GM19468 (cell line): ENCODE data around the gene RANBP17.

ENCODE experiments used
- ATAC-seq: cut with Tn5 transposase; IDR thresholded peaks from one replicate; pipeline ENCODE4 v1.9.1; 2021; ENCODE audit warnings: mild to moderate bottlenecking, moderate library complexity, moderate number of reproducible peaks; ENCODE audit not compliant: unreplicated experiment; ENCODE audit errors: extremely low read depth

The RANBP17 gene

DNA sequence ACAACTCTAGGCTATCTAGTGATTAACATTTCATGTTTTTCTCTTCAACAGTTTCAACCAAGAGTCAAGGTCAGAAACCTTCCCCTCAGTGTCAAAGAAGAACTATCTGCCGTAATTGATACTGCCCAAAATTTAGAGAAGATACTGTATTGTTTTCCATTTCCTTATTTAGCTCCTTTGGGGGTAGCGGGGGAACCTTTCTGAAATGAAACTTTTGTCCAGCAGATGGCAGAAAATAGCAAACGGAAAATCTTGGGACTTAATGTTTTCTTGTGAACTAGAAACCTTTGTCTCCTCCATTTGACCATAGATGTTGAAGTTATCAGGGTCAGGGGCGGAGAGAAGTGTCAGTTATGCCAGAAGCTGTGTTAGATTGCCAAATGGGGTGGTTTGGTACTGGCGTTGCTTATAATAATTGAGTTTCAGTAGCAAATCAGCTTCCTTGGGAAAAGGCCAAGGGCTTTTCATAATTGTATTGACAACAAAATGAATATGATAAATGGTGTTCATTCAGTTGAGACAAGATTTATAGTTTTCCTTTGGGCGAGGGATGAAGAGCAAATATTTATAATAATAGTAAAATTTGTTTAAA is 345.5 kb downstream of the RANBP17 start:
- no peak for ATAC-seq

DNA sequence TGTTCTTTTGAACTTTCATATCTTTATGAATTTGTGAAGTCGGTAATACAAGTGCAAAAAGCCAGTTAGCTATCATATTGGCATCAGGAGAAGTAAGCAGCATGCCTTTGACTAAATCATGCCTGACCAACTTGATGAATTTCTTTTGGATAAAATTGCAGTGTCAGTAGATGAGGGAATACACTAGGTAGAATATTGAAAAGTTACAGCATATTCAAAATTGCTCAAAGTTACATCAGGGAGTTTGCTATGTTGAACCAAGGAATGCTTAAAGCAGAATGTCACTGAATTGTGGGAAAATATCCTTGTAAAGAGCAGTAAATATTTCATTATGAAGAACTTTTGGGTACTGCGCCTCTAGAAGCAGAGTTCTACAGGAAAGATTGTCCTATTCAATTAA is 360.1 kb downstream of the RANBP17 start:
- ATAC-seq, result no peak

DNA sequence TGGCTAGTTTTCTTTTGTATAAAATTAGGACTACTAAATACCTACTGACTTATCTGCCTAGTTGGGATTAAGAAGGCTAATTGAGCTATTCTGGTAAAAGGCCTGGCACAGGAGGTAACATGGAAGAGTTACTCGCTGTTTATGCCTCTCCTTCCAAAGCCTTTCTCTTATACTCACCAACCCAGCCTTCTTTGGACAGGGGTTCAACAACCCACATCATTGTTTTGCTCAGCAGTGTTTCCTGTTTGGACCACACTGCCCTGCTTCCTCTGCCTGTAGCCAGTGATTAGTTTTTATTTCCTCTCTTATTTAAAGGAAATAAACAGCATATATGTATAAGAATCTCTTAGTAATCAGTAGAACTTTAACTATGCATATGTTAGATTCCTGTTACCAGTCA is 362.1 kb downstream of the RANBP17 start:
- ATAC-seq, result no peak

DNA sequence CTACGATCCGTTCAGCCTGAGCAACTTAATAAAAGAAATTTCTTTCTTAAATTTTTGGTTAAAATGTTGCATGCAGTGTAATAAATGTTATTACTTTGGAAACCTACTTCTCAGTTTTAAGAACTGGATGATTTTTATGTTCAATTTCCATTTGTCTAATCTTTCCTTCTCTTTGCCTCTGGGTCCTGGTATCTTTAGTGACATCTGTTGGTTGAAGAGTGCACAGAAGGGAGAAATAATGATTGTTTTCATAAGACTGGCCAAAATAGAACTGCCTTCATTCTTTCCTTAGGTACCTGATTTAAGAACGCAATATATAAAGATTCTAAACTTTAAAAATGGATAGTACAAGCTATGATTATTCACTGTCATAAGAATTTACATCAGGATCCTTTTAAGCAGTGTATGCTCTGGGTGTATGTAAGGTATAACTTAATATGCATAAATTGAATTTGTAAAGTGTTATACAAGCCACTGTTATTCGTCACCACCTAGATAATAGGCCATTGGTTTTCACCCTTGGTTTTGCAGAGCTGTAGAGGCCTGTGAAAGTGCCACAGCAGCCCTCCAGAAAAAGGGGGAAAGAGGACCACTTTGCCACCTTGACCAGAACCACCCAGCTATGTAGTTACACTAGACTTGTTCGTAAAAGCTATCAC is 364.4 kb downstream of the RANBP17 start:
- ATAC-seq, result no peak

DNA sequence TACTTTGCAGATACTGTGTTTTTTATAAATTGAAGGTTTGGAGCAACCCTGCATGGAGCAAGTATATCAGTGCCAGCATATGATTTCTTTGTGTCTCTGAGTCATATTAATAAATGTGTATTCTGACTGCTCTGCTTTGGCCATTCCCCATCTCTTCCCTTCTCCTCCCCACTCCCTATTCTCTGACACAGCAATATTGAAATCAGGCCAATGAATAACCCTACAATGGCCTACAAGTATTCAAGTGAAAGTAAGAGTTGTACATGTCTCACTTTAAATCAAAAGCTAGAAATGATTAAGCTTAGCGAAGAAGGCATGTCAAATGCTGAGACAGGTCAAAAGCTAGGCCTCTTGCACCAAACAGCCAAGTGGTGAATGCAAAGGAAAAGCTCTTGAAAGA is 365.0 kb downstream of the RANBP17 start:
- no peak for ATAC-seq

DNA sequence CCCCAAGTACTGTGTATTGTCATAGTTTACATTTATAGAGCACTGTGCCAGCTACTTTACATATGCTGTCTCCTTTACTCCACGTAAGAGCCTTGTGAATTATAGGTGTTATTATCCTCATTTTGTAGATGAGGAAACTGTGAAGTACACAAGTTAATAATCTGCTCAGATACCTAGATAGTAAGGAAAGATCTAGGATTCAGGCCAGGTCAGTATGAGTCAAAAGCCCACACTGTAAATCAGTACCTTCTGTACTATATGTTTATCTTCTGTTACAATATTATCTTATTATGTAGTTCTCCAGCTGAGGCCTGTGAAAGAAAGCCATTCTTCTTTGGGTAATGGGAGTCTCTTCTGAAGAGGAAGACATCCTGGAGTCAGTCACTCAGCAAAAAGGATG is 374.8 kb downstream of the RANBP17 start:
- ATAC-seq, result no peak

DNA sequence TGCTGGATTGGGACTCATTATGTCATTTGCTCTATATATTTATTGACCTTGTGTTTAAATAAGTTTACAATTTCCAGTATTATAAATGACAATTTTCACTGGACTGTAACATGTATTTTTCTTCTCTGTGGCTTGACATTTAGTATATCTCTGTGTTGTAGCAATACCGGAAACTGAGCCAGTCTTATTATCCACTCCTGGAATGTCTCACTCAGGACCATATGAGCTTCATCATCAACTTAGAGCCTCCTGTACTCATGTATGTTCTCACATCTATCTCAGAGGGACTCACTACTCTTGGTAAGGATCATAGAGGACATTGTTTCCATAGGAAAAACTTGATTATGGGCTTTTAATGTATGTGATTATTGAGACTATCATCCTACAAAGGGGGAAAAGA is 380.7 kb downstream of the RANBP17 start:
- ATAC-seq, result no peak

DNA sequence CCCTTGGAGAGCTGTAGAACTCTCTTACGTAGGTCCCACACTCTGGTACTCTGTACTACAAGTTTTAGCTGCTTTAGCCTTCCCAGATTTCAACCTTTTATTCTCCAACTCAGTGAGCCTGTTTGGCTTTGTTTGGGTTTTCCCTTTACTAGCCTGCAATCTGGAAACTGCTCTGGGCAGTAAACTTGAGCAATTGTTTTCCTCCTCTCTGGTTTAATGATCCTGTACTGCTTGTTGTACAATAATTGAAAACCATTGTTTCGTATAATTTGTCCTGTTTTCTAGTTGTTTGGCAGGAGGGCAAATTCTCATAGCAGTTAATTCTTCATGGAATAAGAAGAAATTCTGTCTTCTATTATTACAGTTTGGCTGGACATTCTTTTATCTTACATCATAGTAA is 384.4 kb downstream of the RANBP17 start:
- ATAC-seq, result no peak

DNA sequence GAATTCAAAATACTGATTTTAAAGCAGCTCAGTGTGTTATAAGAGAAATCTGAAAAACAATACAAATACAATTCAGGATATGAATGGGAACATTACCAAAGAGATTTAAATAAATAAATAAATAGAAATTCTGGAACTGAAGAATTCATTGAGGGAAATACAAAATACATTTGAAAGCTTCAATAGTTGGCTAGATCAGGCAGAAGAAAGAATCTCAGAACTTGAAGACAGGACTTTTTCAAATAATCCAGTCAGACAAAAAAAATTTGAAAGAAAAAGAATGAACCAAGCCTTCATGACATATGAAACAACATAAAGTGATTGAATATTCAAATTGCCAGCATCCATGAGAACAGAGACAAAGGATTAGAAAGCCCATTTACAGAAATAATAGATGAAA is 387.6 kb downstream of the RANBP17 start:
- no peak for ATAC-seq

DNA sequence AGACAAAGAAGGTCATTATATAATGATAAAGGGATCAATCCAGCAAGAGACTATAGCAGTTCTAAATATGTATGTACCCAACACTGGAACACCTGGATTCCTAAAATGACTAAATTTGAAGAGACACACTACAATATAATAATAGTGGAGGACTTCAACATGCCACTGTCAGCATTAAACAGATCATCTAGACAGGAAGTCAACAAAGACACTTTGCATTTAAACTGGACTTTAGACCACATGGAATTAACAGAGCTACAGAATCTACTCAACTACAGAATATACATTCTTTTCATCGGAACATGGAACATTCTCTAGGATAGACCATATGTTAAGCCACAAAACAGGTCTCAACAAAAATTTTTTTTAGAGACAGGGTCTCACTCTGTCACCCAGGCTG is 388.9 kb downstream of the RANBP17 start:
- no peak for ATAC-seq

DNA sequence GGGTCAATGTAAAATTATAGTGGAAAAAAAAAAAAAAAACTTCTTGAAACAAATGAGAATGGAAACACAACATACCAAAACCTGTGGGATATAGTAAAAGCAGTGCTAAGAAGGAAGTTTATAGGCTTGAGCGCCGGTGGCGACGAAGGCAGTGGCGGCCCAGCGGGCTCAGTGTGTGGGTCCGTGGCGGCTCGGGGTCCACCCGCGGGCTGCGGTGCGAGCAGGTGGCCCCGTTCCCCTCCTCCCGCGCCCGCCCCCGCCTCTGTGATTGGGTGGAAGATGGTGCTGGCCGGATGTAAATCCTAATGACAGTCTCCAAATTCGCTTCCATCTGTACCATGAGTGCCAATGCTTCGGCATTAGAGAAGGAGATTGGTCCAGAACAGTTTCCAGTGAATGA is 389.7 kb downstream of the RANBP17 start:
- no peak for ATAC-seq

DNA sequence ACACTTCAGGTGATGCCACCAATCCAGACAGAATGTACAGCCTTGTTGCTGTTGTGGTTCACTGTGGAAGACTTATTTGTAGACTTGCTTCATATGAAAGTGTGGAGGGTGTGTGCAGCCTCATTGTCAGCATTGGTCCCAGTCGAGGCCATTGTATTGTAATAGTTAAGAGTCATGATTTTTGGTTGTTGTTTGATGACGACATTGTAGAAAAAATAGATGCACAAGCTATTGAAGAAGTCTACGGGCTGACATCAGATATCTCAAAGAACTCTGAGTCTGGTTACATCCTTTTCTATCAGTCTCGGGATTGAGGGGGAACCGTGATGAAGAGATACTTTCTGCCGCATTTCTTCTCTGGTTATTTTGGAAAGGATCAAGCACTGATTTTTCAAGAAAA is 390.9 kb downstream of the RANBP17 start:
- no peak for ATAC-seq

DNA sequence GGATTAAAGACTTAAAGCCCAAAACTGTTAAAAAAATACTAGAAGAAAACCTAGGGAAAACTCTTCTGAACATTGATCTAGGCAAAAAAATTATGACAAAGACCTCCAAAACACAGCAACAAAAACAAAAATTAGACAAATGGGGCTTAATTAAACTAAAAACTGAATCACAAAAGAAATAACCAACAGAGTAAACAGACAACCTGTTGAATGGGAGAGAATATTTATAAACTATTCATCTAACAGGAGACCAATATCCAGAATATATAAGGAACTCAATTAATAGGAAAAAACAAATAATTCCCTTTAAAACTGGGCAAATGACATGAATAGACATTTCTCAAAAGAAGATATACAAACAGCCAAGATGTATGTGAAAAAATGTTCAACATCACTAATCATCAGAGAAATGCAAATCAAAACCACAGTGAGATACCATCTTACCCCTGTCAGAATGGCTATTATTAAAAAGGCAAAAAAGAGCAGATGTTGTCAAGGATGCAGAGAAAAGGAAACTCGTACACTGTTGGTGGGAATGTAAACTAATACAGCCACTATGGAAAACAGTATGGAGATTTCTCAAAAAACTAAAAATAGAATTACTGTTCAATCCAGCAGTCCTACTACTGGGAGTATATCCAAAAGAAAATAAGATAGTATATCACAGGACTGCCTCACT is 397.1 kb downstream of the RANBP17 start:
- no peak for ATAC-seq

DNA sequence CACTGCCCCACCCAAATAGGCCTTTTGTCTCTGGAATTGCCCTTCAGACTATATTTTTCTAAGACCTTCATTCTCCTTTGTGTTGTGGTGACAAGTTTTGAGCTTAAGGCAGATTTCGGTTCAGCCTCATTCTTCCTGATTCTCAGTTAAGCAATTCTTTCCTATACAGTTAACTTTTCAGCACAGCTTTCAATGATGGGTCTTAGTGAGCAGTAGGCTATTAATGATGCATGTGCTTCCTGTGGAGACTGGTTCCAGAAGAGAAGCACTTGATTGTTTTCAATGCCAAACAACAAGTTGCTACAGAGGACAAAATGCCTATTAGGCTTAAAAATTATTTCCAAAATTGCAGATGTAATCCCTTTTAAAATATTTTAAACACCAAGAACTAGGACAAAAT is 399.5 kb downstream of the RANBP17 start:
- no peak for ATAC-seq

DNA sequence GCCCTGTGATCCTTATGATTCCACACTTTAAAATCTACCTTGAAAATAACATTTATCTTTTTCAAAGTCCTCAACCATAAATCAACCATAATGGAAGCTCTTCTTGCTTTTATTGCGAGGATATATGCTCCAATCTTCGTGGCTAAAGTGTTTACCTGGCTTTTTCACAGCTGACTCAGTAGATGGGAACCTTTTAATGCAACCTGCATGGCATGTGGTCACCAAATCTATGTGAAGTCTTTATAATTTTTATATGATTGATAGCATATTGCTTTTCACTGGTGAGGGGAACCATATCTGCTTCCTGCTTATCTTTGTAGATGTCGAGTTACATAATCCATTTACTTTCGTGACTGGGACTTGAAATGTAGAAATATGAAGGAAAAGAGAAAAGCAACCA is 400.1 kb downstream of the RANBP17 start:
- no peak for ATAC-seq

DNA sequence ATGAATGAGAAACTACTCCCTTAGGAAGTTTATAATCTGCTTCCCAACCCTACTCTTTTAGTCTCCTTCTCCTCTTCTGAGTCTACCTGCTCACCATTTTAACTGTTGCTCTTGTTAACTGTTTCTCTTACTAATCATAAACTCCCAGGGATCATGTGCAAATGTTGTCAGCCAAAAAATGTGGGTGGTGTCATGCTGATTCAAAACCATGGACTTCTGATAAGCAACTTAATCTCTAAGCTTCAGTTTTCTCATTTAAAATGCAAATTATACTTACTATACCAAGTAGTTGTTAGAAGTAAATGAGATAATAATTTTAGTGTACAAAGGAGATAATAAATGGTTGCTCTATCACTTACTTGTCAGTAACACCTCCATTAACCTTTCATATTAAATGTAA is 401.4 kb downstream of the RANBP17 start:
- ATAC-seq, result no peak

DNA sequence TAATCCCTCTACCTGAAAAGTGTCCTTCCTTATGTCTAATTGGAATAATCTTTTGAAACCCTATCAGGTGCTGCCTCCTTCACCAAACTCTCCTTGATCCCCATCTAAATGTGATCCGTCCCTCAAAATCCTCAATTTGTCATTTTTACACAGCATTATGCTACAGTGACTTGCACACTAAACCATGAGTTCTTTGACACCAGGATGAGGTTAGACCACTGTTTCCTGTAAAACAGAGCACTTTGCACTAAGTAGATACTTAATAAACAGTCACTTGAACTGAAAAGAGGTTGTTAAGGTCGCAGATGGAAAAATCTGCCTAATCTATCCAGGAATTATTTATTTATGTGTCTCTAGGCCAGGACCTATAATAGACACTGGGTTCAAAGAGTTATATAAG is 403.0 kb downstream of the RANBP17 start:
- ATAC-seq, result no peak

DNA sequence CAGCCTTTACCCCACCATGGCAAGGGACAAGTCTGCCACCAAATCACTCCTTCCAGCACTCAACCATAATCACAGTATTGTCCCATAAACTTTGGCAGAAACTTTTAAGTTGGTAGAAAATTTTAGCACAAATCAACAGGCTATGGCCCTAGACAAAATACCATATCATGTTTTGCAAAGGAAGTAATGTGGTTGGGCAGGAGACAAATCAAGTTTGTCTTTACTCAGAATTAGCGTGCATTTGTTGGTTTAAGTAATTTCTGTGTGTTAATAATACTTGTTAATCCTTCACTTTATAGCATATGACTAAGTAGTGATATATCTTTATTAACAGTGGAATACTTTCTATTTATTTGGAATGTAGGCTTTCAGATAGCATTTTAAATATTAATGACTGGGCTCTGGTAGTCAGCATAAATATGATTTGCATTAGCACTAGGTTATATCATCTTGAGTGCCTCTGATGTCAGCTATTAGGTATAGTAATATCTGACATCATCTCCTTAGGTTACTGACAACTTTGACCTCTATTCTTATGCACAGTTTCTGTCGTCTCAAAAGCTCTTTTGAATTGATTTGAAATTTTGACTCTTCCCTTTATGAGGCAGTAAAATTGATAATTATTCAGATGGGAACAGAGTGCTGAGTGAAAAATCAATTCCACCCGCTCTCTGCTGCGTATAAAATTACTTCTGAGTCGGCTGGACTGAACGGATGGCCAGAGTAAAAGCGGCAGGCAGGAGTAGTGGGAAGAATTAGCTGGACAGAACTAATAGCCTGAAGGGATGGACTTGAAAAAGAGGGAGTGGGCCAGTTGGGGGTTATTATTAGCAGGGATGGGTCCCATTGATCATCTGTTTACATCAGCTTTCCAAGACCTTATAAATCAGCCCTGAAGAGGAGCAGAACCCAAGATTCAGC is 407.1 kb downstream of the RANBP17 start:
- no peak for ATAC-seq

DNA sequence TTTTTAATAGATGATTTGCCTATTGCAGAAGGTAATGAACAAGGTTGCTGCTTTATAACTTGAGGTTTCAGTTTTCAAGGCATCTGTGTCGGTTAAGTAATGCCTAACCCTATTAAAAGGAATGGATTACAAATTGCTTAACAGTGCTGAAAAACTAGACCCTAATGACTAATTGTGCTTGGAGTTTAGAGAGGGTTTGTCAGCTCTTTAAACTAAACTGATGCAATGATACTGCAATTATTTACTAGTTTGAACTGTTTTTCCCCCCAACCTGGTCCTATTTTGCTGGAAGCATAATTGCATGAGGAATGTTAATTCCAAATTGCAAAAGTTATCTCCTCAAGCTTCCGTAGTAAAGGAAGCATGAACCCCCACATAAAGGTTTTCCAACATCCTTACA is 407.9 kb downstream of the RANBP17 start:
- ATAC-seq, result no peak

DNA sequence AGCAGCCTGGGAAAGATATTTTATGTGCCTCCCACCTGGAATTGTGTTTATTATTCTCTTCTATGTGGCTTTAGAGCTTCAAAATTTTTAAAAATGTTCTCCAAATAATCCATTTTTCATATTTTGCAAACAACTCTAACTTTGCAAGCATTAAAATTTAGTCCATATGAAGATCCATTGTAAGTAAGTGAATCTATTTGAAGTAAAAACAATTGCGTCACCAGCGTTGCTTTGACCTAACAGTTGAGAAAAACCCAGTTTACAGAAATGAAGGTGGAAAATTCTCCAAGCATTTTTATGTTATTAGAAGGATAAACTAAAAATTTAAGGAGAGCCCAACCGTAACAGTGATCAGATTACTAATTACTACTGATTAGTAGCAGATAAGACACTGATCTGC is 408.3 kb downstream of the RANBP17 start:
- no peak for ATAC-seq

DNA sequence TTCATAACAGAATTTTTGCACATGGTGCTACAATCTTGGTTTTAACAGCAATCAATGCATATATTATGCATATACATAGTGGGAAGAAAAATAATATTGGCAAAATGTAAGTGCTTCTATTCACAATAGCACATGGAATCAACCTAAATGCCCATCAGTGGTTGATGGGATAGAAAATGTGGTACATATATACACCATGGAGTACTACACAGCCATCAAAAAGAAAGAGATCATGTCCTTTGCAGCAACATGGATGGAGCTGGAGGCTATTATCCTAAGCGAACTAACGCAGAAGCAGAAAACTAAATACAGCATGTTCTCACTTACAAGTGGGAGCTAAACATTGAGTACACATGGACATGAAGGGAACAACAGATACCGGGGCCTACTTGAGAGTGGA is 410.0 kb downstream of the RANBP17 start:
- ATAC-seq, result no peak
